ENCODE measurements around the gene NDUFS2. TPM values are rescaled to one million over a fixed set of nuclear protein-coding genes. Genes with fewer than 3 reads are reported as not detected.
A peak's percentile ranks its signal among the peaks of the same experiment; 100 is the strongest.

The NDUFS2 gene
- total RNA-seq, 1 experiment from 2014 or later = 123 TPM

DNA sequence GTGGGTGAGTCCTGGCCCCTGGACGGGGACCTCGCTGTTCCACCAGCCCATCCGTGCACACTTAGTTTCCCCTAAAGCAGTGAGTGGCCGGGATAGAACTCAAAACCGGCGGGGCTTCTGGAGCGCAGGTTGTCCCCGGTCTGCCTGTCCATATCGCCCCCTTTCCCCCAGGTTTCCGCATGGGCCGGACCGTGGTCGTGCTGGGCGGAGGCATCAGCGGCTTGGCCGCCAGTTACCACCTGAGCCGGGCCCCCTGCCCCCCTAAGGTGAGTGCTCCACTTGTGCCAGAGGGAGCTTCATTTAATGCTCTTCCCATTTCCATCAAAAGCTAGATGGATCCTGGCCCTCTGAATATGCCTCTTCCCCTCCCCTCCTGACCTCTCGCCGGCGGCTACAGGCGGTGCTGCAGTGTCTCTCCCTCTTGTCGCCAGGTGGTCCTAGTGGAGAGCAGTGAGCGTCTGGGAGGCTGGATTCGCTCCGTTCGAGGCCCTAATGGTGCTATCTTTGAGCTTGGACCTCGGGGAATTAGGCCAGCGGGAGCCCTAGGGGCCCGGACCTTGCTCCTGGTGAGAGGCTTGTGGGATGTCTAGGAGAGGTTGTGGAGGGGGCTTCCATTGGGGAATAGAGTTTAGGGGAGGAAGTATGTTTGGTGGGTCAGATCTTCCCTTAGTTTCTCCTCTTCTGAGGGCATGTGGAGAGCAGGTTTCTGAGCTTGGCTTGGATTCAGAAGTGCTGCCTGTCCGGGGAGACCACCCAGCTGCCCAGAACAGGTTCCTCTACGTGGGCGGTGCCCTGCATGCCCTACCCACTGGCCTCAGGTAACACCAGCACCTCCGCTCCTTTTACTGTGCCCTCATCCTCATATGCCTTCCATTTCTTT is 35.3 kb upstream of the NDUFS2 start:
- H3K4me3 ChIP-seq (ENCODE audit: low read depth, low read length, poor library complexity, severe bottlenecking) = peak overlapping the region; percentile 83
- peaks cover 45% of the 10 kb centered on the region for H3K36me3 ChIP-seq (ENCODE audit: insufficient read depth, low read length, poor library complexity, severe bottlenecking)
- TSS peak; percentile 28 for BruUV-seq (replicated peaks)
- ChIA-PET POLR2A (ENCODE audit: low non-redundant PET) (interaction anchor here (0.6 kb wide), 2 partner anchors 35 to 188 kb away, joined by 6 to 8 read pairs; no protein-coding TSS in a partner anchor), CTCF (interaction anchor here (0.6 to 1.6 kb wide), 5 partner anchors 25 to 125 kb away, joined by 4 to 8 read pairs (median 5); partner anchors contain the start of genes ADAMTS4, NDUFS2 and TOMM40L)
- H3K27me3 ChIP-seq (replicated peaks; ENCODE audit: insufficient read depth, low read depth, low read length, poor library complexity) = no peaks in the 10 kb centered on the region
- no peaks in the 10 kb centered on the region for H3K9me3 ChIP-seq (ENCODE audit: low read depth, low read length, poor library complexity, severe bottlenecking)
- peak overlapping the region; percentile 69 for H3K27ac ChIP-seq (ENCODE audit: low read depth, low read length, poor library complexity, severe bottlenecking)
- DNase-seq (ENCODE audit: low spot score) = no peak
- no peaks in the 10 kb centered on the region for H3K4me1 ChIP-seq (ENCODE audit: insufficient read depth, low read length, poor library complexity, severe bottlenecking)
- TF ChIP-seq EZH2 (IDR thresholded peaks at IDR 0.05; ENCODE audit: borderline replicate concordance, low read depth, low read length, poor library complexity, severe bottlenecking) = no peak
- TF ChIP-seq, protein P1, sequence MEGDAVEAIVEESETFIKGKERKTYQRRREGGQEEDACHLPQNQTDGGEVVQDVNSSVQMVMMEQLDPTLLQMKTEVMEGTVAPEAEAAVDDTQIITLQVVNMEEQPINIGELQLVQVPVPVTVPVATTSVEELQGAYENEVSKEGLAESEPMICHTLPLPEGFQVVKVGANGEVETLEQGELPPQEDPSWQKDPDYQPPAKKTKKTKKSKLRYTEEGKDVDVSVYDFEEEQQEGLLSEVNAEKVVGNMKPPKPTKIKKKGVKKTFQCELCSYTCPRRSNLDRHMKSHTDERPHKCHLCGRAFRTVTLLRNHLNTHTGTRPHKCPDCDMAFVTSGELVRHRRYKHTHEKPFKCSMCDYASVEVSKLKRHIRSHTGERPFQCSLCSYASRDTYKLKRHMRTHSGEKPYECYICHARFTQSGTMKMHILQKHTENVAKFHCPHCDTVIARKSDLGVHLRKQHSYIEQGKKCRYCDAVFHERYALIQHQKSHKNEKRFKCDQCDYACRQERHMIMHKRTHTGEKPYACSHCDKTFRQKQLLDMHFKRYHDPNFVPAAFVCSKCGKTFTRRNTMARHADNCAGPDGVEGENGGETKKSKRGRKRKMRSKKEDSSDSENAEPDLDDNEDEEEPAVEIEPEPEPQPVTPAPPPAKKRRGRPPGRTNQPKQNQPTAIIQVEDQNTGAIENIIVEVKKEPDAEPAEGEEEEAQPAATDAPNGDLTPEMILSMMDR (conservative IDR thresholded peaks at IDR 0.05; ENCODE audit: low read depth, low read length) = no peak
- intact Hi-C loops (cut with micrococcal nuclease; ENCODE audit: unreplicated experiment) = no loop called here

DNA sequence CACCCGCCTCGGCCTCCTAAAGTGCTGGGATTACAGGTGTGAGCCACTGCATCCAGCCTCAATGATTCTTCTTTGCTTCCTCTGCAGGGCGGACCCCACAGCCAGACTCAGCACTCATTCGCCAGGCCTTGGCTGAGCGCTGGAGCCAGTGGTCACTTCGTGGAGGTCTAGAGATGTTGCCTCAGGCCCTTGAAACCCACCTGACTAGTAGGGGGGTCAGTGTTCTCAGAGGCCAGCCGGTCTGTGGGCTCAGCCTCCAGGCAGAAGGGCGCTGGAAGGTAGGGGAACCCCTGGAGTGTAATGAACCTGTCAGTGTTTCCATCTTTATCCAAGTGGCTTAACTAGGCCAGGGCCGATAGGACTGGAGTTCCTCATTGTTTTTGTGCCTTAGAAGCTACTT is 33.3 kb upstream of the NDUFS2 start:
- peaks cover 46% of the 10 kb centered on the region for H3K36me3 ChIP-seq (ENCODE audit: insufficient read depth, low read length, poor library complexity, severe bottlenecking)
- DNase-seq (ENCODE audit: low spot score) = no peak
- H3K27ac ChIP-seq (ENCODE audit: low read depth, low read length, poor library complexity, severe bottlenecking) = no peak overlapping the region
- H3K9me3 ChIP-seq (ENCODE audit: low read depth, low read length, poor library complexity, severe bottlenecking) = no peaks in the 10 kb centered on the region
- no TSS peak for BruUV-seq (replicated peaks)
- POLR2A ChIA-PET (ENCODE audit: low non-redundant PET) = no interaction called here
- CTCF ChIA-PET = no interaction called here
- H3K4me3 ChIP-seq (ENCODE audit: low read depth, low read length, poor library complexity, severe bottlenecking) = no peak overlapping the region
- no peaks in the 10 kb centered on the region for H3K27me3 ChIP-seq (replicated peaks; ENCODE audit: insufficient read depth, low read depth, low read length, poor library complexity)
- intact Hi-C loops (cut with micrococcal nuclease; ENCODE audit: unreplicated experiment) = no loop called here
- no peaks in the 10 kb centered on the region for H3K4me1 ChIP-seq (ENCODE audit: insufficient read depth, low read length, poor library complexity, severe bottlenecking)
- no peak for TF ChIP-seq EZH2 (IDR thresholded peaks at IDR 0.05; ENCODE audit: borderline replicate concordance, low read depth, low read length, poor library complexity, severe bottlenecking)
- TF ChIP-seq, protein P1 (conservative IDR thresholded peaks at IDR 0.05; ENCODE audit: low read depth, low read length) = no peak

- intact Hi-C loops (cut with micrococcal nuclease; ENCODE audit: unreplicated experiment) = no loop called here
- POLR2A ChIA-PET (ENCODE audit: low non-redundant PET) = no interaction called here
- no peak for DNase-seq (ENCODE audit: low spot score)
- no TSS peak for BruUV-seq (replicated peaks)
- peaks cover 56% of the 10 kb centered on the region for H3K36me3 ChIP-seq (ENCODE audit: insufficient read depth, low read length, poor library complexity, severe bottlenecking)
- no peaks in the 10 kb centered on the region for H3K27me3 ChIP-seq (replicated peaks; ENCODE audit: insufficient read depth, low read depth, low read length, poor library complexity)
- no peak overlapping the region for H3K27ac ChIP-seq (ENCODE audit: low read depth, low read length, poor library complexity, severe bottlenecking)
- peaks cover under 1% of the 10 kb centered on the region for H3K4me1 ChIP-seq (ENCODE audit: insufficient read depth, low read length, poor library complexity, severe bottlenecking)
- H3K9me3 ChIP-seq (ENCODE audit: low read depth, low read length, poor library complexity, severe bottlenecking) = no peaks in the 10 kb centered on the region
- H3K4me3 ChIP-seq (ENCODE audit: low read depth, low read length, poor library complexity, severe bottlenecking) = no peak overlapping the region
- TF ChIP-seq, protein P1 (conservative IDR thresholded peaks at IDR 0.05; ENCODE audit: low read depth, low read length) = peak; percentile 39
- no peak for TF ChIP-seq EZH2 (IDR thresholded peaks at IDR 0.05; ENCODE audit: borderline replicate concordance, low read depth, low read length, poor library complexity, severe bottlenecking)
- CTCF ChIA-PET = no interaction called here
These were observed 31.0 kb upstream of the NDUFS2 start for GRCh38 chr1:161171191-161171590.

Measured in A673 (cell line).